Measurements from ENCODE around the gene NEDD9.

NEDD9 gene

DNA sequence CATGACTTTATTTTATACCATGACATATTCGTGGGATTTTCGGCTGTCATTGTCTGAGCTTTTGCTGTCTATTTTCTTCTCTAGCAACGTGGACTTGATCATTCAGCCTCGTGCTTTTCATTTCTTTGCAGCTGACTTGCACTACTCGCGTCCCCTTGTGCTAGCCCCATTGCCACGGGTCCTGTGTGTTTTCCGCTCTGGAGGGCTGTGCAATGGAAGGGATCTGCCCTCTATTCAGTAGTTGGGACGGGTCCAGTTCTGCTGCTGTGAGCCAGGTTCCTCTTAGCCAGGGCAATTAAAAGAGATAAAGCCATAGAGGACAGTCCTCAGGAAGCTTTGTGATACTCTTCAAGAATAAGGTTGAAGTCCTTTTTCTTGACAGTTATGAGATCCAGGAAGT lies 17.6 kb downstream of the NEDD9 start:
- no peaks in the 10 kb centered on the region for H3K27me3 ChIP-seq (ENCODE audit: insufficient read depth, low read length)
- peaks cover 24% of the 10 kb centered on the region for H3K36me3 ChIP-seq (ENCODE audit: insufficient read depth, low read length)
- H3K4me3 ChIP-seq (ENCODE audit: low read length) = no peak overlapping the region
- H3K9me3 ChIP-seq (ENCODE audit: low read length) = no peaks in the 10 kb centered on the region
- H2AFZ ChIP-seq (ENCODE audit: low read depth, low read length) = no peak overlapping the region
- H3K4me1 ChIP-seq (ENCODE audit: insufficient read depth, low read length) = no peaks in the 10 kb centered on the region

DNA sequence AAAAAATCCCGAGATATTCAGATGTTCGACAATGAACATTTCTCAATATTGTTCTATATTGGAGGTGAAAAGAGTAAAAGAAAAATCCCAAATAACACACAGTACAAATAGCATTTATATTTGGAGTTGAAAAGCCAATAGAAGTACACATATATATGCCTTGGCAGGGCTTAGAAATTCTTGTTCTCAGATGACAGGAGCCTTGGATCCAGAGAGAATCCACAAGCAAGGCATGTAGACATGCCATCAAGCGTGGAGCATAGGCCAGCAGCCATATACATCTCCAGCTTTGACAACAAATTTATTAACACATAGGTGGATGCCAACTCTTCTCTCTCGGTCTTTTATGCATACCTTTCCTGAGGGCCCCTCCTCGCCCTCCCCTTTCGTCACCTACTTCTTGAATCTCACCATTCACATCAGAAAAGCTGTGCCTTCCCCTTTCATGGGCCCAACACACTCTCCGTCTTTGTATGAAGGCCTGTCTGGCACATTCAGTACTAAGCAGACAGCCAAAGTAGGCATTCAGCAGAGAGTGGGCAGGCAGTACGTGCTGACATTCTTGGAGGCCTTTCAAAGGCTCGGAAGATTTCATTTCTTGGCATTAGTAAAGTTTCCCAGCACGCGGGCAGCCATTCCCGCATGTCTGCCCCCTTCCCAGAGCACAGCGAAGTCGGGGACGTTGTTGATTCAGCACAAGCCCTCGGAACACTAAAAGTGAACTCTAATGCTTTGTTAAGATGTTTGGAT lies 18.2 kb downstream of the NEDD9 start:
- Histone ChIP-seq H3K4me1 (ENCODE audit: insufficient read depth, low read length) (no peaks in the 10 kb centered on the region), H3K27me3 (ENCODE audit: insufficient read depth, low read length) (no peaks in the 10 kb centered on the region), H2AFZ (ENCODE audit: low read depth, low read length) (no peak overlapping the region), H3K36me3 (ENCODE audit: insufficient read depth, low read length) (peaks cover 30% of the 10 kb centered on the region), H3K9me3 (ENCODE audit: low read length) (no peaks in the 10 kb centered on the region), H3K4me3 (ENCODE audit: low read length) (no peak overlapping the region)

DNA sequence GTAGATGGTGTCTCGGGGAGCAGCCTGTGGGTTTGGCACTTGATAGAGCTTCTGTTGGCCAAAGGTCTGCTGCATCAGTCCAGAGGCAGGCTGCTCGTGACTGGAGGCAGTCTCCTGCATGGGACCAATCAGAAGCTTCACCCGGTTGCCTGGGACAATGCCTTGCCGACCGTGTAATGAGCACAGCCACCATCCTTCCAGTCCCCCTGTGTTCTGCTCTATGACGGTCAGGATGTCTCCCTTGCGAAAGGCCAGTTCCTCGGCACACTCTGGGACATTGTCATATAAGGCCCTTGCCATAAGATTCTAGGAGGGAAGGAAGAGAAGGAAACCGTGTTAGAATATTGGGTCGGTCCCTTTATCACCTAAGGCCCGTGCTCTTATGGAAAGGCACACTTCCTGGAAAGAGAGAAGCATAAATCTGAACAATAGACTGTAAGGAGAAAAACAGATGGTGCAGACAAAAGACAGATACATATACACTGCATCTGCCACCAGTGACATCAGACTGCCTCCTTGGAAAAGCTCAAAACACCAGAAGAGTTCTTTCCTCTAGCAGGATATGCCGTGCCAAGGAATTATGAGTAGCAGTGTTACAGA lies 18.9 kb downstream of the NEDD9 start:
- H3K9me3 ChIP-seq (ENCODE audit: low read length) = no peaks in the 10 kb centered on the region
- H3K27me3 ChIP-seq (ENCODE audit: insufficient read depth, low read length) = no peaks in the 10 kb centered on the region
- no peak overlapping the region for H3K4me3 ChIP-seq (ENCODE audit: low read length)
- H3K4me1 ChIP-seq (ENCODE audit: insufficient read depth, low read length) = no peaks in the 10 kb centered on the region
- H2AFZ ChIP-seq (ENCODE audit: low read depth, low read length) = no peak overlapping the region
- H3K36me3 ChIP-seq (ENCODE audit: insufficient read depth, low read length) = peaks cover 34% of the 10 kb centered on the region

DNA sequence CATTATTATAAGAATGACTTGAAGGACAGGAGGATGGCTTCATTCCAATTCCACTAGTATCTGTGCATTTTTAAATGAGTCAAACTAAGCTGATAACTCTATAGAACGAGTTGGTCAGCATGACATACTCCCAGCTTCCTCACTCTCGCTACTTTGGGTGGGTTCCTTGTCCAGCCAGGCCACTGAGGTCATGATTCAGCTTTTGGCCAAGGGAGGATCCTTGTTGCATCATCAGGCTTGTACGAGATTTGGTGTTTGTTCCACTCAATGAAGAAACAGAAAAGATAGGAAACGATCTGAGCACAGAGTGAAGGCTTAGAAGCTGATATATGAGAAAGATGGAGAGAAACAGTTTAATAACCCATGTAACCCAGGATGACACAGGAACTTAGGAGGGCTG lies 19.8 kb downstream of the NEDD9 start:
- no peaks in the 10 kb centered on the region for H3K27me3 ChIP-seq (ENCODE audit: insufficient read depth, low read length)
- H3K4me1 ChIP-seq (ENCODE audit: insufficient read depth, low read length) = peaks cover under 1% of the 10 kb centered on the region
- peaks cover 34% of the 10 kb centered on the region for H3K36me3 ChIP-seq (ENCODE audit: insufficient read depth, low read length)
- H3K4me3 ChIP-seq (ENCODE audit: low read length) = no peak overlapping the region
- no peaks in the 10 kb centered on the region for H3K9me3 ChIP-seq (ENCODE audit: low read length)
- no peak overlapping the region for H2AFZ ChIP-seq (ENCODE audit: low read depth, low read length)

DNA sequence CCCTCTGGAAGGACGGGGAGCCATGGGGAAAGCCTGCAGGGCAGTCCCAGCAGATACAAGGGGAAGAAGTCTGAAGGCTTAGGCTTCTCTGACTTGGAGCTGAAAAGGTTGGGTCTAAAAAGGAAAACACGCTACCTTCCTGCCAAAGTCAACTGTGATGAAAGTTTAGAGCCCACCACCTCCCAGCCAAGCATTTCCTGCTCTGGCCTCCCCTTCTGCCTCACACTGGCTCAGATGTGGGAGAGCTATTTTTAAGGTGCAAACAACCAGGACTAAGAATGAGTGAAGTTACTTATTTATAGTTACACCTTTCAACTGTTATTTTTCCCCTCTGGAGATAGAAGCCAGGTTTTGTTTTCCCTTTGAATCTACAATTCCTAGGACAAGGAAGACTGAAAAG lies 21.2 kb downstream of the NEDD9 start:
- peaks cover 34% of the 10 kb centered on the region for H3K36me3 ChIP-seq (ENCODE audit: insufficient read depth, low read length)
- no peak overlapping the region for H2AFZ ChIP-seq (ENCODE audit: low read depth, low read length)
- no peaks in the 10 kb centered on the region for H3K27me3 ChIP-seq (ENCODE audit: insufficient read depth, low read length)

DNA sequence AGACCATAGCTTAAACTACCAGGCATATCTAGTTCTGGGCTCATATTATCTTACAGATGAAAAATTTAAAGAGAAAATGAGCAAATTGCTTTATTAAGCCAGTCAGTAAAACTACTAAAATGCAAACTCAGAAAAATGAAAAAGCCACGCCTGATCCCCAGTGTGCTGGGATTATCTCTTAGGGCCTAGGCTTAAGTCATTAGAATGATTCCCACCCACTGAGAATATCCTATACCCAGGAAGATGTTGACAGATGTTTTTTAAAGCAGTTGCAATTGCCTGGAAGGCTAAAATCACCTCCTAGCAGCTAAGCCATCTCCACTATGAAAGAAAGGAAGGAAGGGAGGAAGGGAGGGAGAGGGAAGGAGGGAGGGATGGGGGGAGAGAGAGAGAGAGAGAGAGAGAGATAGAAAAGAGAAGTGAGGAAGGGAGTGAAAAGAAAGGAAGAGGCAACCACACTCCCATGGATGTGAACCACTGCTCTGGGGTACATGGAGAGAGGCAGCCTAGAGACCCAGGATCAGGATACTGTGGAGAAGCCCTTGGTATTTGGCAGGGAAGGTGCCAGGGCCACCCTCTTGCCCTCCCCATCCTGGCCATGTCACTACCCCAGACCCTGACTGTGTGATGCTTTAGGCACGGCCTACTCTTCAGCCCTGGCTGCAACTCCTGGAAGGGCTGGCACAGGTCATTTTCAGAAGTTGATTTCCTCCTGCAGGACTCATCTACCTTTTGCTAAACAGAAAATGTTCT lies 21.9 kb downstream of the NEDD9 start:
- Histone ChIP-seq H3K4me1 (ENCODE audit: insufficient read depth, low read length) (peaks cover 10% of the 10 kb centered on the region), H3K27me3 (ENCODE audit: insufficient read depth, low read length) (no peaks in the 10 kb centered on the region), H2AFZ (ENCODE audit: low read depth, low read length) (no peak overlapping the region), H3K36me3 (ENCODE audit: insufficient read depth, low read length) (peaks cover 34% of the 10 kb centered on the region), H3K9me3 (ENCODE audit: low read length) (no peaks in the 10 kb centered on the region), H3K4me3 (ENCODE audit: low read length) (no peak overlapping the region)

More for the DNA sequence above, 21.2 kb downstream of the NEDD9 start:
- H3K9me3 ChIP-seq (ENCODE audit: low read length) = no peaks in the 10 kb centered on the region
- no peak overlapping the region for H3K4me3 ChIP-seq (ENCODE audit: low read length)
- peaks cover 10% of the 10 kb centered on the region for H3K4me1 ChIP-seq (ENCODE audit: insufficient read depth, low read length)

DNA sequence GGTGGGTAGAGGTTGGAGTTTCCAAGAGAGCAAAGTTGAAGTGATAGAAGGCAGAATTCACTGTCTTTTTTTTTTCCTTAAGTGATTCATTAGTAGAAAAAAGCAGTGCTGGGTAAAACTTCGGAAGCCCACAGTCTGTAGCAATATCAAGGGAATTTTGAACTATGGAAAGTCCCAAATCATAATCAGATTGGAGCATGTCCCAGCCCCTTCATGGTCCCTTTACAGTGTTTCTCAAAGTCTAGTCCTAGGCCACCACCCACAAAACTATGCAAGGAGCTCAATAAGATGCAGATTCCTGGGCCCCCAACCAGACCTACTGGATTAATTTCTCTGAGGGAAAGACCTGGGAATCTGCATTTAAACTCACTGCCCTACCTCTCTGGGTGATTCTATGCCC lies 22.6 kb downstream of the NEDD9 start:
- Histone ChIP-seq H3K36me3 (ENCODE audit: insufficient read depth, low read length) (peaks cover 34% of the 10 kb centered on the region), H3K4me3 (ENCODE audit: low read length) (no peak overlapping the region), H3K9me3 (ENCODE audit: low read length) (no peaks in the 10 kb centered on the region), H3K4me1 (ENCODE audit: insufficient read depth, low read length) (peaks cover 10% of the 10 kb centered on the region), H2AFZ (ENCODE audit: low read depth, low read length) (no peak overlapping the region), H3K27me3 (ENCODE audit: insufficient read depth, low read length) (no peaks in the 10 kb centered on the region)

DNA sequence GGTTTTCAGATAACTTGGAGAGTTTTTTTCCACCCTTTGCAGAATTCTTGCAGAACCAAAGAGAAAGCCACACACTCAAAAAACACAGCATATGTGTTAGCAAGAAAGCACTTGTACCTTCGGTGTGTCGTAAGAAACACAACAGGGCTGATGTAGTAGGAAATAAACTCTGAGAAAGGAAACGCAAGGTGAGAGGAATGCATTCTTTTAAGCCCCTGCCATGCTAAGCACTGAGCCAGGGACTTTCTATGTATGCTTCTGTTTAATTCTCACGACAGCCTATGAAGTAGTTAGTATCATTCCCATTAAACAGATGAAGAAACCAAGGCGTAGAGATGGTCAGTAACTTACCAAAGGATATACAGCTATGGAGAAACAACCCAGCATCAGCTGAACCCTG lies 23.1 kb downstream of the NEDD9 start:
- Histone ChIP-seq H3K27me3 (ENCODE audit: insufficient read depth, low read length) (no peaks in the 10 kb centered on the region), H3K4me3 (ENCODE audit: low read length) (no peak overlapping the region), H3K9me3 (ENCODE audit: low read length) (no peaks in the 10 kb centered on the region), H3K4me1 (ENCODE audit: insufficient read depth, low read length) (peaks cover 10% of the 10 kb centered on the region), H3K36me3 (ENCODE audit: insufficient read depth, low read length) (peaks cover 34% of the 10 kb centered on the region), H2AFZ (ENCODE audit: low read depth, low read length) (no peak overlapping the region)

DNA sequence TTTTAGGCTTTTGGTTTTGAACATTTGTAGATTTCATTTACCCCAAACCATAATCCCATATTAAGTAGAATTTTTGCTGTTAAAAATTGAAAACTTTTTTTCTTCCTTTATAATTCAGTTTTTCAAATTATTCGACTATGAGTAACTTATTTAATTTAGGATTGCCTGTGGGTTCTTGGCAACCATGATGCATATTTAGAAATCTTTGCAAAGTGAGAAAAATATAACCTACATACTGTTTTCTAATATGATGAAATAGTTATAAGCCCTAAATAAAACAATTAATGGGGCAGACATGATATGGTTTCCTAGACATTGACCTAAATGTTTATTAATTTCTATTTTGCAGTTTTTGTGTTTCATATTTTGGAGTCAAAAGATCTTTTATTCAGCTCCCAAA lies 23.6 kb downstream of the NEDD9 start:
- Histone ChIP-seq H3K36me3 (ENCODE audit: insufficient read depth, low read length) (peaks cover 34% of the 10 kb centered on the region), H3K4me1 (ENCODE audit: insufficient read depth, low read length) (peaks cover 12% of the 10 kb centered on the region), H2AFZ (ENCODE audit: low read depth, low read length) (no peak overlapping the region), H3K27me3 (ENCODE audit: insufficient read depth, low read length) (no peaks in the 10 kb centered on the region), H3K4me3 (ENCODE audit: low read length) (no peak overlapping the region), H3K9me3 (ENCODE audit: low read length) (no peaks in the 10 kb centered on the region)

DNA sequence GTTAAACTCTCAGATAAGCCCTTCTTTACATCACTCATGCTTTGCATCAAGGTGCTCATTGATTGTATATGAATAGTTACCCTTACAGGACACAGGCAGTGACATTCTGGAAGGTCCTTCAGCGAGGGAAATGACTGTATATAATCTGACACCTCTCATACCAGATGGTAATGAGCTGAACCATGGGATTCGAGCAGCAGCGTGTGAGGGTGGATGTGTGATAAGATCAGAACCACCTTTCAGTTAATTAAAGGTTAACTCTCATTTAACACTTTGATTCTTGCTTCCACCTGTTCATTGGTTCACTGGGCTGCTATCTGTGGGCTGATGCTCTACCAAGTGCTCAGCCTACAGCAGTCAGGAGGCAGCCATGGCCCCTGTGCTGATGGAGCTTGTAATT lies 24.2 kb downstream of the NEDD9 start:
- H3K4me1 ChIP-seq (ENCODE audit: insufficient read depth, low read length) = peaks cover 18% of the 10 kb centered on the region
- H2AFZ ChIP-seq (ENCODE audit: low read depth, low read length) = no peak overlapping the region
- H3K9me3 ChIP-seq (ENCODE audit: low read length) = no peaks in the 10 kb centered on the region
- no peak overlapping the region for H3K4me3 ChIP-seq (ENCODE audit: low read length)
- H3K27me3 ChIP-seq (ENCODE audit: insufficient read depth, low read length) = no peaks in the 10 kb centered on the region
- H3K36me3 ChIP-seq (ENCODE audit: insufficient read depth, low read length) = peaks cover 30% of the 10 kb centered on the region

DNA sequence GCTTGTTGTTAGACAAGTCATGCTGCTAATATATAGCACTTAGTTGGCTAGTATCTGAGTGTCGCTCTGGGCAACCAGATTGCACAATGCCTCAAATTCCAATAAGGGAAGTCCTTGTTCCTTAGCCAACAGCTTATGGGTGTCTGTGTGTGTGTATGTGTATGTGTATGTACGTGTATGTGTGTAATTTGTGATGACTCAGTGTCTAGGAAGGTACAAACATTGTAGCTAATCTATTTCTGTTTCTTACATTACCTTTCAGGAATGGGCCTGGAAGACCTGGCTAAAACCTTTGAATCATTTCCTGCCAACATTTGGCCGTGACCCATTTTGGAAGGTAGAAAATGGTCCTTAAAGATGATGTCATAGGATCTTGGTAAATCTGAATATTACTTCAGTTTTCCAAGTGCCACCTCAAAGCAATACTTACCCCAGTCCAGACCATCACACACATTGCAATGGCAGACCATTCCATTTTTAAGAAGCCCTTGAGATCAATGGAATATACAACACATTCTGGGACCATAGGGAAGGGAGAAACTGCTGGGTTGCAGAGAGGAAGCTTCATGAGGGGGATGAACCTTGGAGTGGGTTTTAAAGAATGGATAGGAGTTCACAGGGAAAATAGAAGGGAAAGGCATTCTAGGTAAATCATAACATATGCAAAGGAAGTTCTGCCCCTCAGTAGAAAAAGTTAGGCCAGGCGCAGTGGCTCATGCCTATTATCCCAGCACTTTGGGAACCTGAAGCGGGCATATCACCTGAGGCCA lies 25.1 kb downstream of the NEDD9 start:
- Histone ChIP-seq H3K27me3 (ENCODE audit: insufficient read depth, low read length) (no peaks in the 10 kb centered on the region), H3K4me1 (ENCODE audit: insufficient read depth, low read length) (peaks cover 27% of the 10 kb centered on the region), H3K36me3 (ENCODE audit: insufficient read depth, low read length) (peaks cover 22% of the 10 kb centered on the region), H3K9me3 (ENCODE audit: low read length) (no peaks in the 10 kb centered on the region), H3K4me3 (ENCODE audit: low read length) (no peak overlapping the region), H2AFZ (ENCODE audit: low read depth, low read length) (no peak overlapping the region)

DNA sequence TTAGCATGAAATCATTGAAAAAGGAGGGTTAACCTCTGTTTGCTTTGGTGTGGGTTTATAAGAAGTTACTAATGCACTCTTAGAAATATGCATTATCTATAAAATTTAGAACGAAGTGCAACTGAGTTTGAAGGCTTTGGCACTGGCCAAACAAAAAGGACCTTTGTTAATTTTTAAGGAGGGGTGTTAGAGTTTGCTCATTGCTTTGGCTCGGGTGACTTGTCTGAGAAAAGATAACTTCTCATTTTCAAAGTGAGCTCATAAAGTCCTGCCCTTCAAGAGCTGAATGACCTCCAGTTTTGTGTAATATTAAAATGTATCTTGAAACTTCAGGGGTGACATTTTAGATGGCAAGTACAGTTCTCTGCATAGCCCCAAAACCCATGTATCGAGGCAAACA lies 25.9 kb downstream of the NEDD9 start:
- H3K9me3 ChIP-seq (ENCODE audit: low read length) = no peaks in the 10 kb centered on the region
- H3K27me3 ChIP-seq (ENCODE audit: insufficient read depth, low read length) = no peaks in the 10 kb centered on the region
- H2AFZ ChIP-seq (ENCODE audit: low read depth, low read length) = no peak overlapping the region
- no peak overlapping the region for H3K4me3 ChIP-seq (ENCODE audit: low read length)
- H3K36me3 ChIP-seq (ENCODE audit: insufficient read depth, low read length) = peaks cover 19% of the 10 kb centered on the region
- H3K4me1 ChIP-seq (ENCODE audit: insufficient read depth, low read length) = peaks cover 32% of the 10 kb centered on the region
